Endothelial cell of umbilical vein (primary cell): ENCODE measurements around the gene EEF2K.

Experiments used
- EZH2 ChIP-seq: IDR thresholded peaks from 2 replicates; pipeline ENCODE4 v1.6.1; 2012; ENCODE audit warnings: borderline replicate concordance, low read depth, mild to moderate bottlenecking, moderate library complexity, low read length, inconsistent platforms; ENCODE audit not compliant: severe bottlenecking
- FOS ChIP-seq: IDR thresholded peaks from 2 replicates; pipeline ENCODE4 v1.6.1; 2011; ENCODE audit warnings: mild to moderate bottlenecking, low read length, moderate library complexity, borderline replicate concordance; ENCODE audit not compliant: insufficient read depth
- TF ChIP-seq, protein P1 (sequence below), 2 donors: IDR thresholded peaks; 1 replicate in 1 of 2; 2 replicates in 1 of 2; pipeline ENCODE4 v1.5.1; 2011; ENCODE audit warnings: low read length in 2 of 2, mild to moderate bottlenecking in 2 of 2, moderate library complexity in 2 of 2, control low read depth in 1 of 2, inconsistent platforms in 1 of 2, low read depth in 1 of 2; ENCODE audit not compliant: insufficient read depth in 1 of 2; ENCODE audit errors: extremely low read depth in 1 of 2
- TF ChIP-seq, protein P2 (sequence below): IDR thresholded peaks from 2 replicates; pipeline ENCODE4 v1.6.1; 2011; ENCODE audit not compliant: insufficient read depth, insufficient read length

DNA sequence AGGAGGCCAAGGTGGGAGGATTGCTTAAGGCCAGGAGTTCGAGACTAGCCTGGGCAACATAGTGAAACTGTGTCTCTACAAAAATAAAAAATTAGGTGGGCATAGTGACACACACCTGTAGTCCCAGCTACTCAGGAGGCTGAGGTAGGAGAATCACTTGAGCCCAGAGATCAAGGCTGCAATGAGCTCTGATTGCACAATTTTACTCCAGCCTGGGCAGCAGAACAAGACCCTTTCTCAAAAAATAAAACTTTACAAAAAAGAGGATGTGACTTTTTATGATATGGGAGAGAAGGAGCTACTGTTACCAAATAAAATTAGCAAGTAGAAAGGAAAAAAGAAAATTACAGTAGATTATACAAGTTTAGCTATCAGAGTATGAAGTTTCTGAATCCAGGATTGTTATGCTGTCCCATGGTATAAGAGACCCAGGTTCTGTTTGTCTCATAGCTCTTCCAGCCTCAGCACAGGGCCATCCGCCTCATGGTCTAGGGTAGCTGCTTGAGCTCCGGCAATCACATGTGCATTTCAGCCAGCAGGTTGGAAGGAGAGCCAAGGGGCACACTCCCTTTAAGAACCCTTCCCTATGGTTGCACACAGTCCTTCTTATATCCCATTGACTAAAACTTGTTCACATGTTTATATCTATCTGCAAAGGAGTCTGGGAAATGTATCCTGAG, 13.5 kb downstream of the EEF2K start:
- TF ChIP-seq, protein P1, sequence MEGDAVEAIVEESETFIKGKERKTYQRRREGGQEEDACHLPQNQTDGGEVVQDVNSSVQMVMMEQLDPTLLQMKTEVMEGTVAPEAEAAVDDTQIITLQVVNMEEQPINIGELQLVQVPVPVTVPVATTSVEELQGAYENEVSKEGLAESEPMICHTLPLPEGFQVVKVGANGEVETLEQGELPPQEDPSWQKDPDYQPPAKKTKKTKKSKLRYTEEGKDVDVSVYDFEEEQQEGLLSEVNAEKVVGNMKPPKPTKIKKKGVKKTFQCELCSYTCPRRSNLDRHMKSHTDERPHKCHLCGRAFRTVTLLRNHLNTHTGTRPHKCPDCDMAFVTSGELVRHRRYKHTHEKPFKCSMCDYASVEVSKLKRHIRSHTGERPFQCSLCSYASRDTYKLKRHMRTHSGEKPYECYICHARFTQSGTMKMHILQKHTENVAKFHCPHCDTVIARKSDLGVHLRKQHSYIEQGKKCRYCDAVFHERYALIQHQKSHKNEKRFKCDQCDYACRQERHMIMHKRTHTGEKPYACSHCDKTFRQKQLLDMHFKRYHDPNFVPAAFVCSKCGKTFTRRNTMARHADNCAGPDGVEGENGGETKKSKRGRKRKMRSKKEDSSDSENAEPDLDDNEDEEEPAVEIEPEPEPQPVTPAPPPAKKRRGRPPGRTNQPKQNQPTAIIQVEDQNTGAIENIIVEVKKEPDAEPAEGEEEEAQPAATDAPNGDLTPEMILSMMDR (IDR thresholded peaks at IDR 0.05; ENCODE audit: extremely low read depth in 1 of 2, insufficient read depth in 1 of 2, low read depth in 1 of 2, low read length in 2 of 2) = no peak
- TF ChIP-seq, protein P2, sequence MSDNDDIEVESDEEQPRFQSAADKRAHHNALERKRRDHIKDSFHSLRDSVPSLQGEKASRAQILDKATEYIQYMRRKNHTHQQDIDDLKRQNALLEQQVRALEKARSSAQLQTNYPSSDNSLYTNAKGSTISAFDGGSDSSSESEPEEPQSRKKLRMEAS = no peak
- TF ChIP-seq FOS (no peak), EZH2 (no peak)
